GM21619 (cell line): ENCODE measurements around the gene ZNF385D.

Experiments
- ATAC-seq: cut with Tn5 transposase; IDR thresholded peaks from one replicate; pipeline ENCODE4 v1.9.1; 2021; ENCODE audit not compliant: unreplicated experiment

The ZNF385D gene

DNA sequence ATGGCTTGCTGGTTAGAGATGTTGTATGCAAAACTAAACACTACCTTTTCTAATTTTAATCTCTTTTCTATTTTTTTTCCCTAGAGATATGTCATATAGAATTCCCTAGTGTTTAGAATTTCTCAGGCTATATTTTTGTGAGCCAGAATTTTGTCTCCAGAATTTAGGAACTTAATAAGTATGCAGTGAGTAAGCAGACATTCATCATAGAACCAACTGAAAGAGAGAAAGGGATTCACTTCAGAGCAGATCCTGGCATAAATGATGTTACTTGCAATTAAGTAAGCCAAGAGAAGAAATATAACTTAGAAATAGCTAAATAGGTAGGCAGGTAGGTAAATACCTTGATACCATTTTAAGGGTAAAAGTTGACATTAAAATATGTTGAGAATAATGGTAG lies 288.9 kb downstream of the ZNF385D start:
- ATAC-seq: no peak

DNA sequence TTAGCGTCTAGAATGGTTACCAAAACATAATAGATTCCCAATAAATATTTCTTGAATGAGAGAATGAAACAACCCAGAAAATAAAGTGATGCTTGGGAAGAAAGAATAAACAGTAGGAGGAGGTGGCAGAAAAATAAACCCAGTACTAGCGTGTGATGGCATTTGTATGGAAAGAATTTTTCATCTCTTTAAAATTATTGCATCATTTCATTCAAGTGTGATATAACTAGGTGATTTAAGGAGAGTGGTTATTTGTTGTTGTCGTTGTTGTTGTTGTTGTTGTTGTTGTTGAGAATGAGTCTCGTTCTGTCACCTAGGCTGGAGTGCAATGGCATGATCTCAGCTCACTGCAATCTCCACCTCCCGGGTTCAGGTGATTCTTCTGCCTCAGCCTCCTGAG lies 293.9 kb downstream of the ZNF385D start:
- no peak for ATAC-seq

DNA sequence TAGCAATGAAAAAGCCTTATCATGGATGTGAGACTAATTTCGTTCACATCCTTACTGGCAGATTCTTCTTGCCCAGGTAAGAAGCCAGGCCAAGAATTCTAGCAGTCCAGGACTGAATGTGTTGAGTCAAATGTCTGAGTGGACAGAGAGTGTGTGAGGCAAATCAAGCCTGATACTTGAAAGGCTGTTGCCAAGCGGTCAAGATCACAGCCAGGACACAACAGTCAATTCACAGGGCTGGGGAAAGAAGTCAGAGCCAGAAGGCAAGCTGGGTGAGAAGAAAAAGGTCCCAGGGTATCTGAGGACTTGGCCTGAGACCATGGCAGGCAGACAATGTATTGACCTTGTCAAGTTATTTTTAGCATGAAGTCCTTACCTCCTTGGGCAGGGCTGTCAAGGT lies 301.3 kb downstream of the ZNF385D start:
- ATAC-seq: no peak

DNA sequence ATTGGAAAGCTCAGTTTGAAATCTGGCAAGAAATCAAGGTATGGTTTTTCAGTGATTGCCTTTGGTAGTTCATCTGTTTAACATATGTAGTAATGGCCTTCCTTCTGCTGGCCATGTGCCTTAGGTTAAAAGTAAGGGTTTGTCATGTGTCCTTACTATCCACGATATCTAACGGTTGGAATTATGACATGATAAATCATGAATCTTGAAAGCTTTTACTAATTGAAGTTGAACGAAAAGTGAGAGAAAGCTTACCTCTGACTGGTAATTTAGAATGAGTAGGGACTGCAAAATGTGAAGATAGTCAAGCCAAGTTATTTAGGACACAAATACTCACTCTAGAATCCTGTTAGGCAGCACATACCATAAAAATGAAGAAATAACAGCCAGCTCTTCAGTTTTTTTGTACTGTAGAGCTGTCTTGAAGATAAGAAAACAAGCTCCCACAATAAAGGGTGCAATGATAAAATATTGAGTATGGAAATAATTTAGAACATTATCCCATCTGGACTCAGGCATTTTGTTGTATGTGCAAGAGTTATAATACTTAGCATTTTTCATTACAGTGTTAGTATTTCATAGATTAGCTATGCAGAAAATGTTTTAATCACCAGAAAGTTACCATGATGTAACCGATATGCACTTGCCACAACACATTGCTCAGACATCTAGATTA lies 303.4 kb downstream of the ZNF385D start:
- ATAC-seq: no peak

DNA sequence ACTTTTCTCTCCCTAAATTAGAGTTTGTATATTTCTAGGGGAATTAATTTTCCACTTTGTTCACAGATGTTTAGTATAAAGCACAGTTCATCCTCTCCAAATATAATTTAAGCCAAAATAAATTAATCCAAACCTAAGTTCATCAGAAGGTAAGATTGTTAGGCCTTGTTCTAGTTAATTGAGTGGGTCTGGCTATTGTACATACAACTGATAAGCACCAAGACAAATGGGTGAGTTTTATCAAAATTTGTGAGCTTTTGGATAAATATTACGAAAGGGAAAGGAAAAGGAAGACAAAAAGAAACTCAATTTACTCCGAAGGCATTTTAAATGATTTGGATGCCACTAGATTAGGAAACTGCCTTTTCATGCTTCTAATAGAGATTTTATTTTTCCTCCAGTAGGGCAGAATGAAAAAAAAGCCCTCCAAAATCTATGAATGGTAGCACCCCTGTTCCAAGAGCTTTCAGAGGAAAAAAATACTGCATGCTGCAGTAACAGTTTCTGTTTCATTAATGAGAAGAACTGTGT lies 304.0 kb downstream of the ZNF385D start:
- ATAC-seq: no peak

DNA sequence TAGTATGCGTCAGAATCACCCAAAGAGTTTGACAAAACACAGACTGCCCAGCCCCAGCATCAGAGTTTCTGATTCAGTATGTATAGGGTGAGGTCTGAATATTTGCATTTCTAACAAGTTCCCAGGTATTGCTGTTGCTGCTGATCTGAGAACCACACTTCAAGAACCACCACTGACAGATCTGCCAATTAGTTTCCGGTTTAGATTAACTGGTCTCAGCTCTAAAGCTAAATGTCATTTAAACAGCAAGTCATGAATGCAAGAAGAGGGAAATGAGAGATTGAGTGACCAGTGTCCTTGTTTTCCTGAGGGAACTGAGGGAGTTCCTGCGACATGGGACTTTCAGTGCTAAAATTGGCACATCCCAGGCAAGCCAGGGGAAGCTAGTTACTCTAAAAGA lies 305.0 kb downstream of the ZNF385D start:
- ATAC-seq: peak; percentile 63

DNA sequence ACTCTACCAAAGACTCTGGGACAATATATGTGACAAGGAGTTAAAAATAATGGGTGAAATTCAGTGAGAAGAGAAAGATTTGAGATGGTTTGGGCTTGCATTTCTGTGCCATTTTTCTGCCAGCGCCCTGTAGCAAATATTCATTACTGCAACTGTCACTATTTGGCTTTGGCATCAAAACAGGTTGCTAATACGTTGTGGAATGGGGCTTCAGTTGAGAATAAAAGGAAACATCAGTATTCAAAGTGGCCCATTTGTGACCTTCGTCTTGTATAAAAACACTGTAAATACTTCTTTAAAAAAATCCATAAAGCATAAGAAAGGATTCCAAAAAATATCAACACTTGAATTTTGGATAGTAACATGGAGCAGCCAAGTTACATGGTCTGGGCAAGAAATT lies 309.2 kb downstream of the ZNF385D start:
- ATAC-seq: no peak

DNA sequence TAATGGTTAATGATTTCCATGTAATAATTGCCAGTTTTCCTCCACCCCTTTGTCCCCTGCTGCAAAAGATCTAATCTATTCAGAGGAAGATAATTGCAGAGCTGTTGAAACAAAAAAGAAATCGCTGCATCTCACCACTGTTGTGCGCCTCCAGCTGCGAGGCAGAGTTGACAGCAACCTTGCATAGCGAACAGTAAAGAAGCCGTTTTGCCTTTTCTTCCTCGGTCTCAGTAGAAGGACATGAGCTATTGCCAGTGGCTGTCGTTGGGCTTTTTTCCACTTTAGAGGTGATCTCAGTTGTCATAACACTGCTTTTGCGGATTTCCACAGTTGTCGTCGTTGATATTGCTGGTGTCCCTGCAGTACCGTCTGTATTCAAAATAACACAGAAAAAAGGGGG lies 314.2 kb downstream of the ZNF385D start:
- ATAC-seq: no peak

DNA sequence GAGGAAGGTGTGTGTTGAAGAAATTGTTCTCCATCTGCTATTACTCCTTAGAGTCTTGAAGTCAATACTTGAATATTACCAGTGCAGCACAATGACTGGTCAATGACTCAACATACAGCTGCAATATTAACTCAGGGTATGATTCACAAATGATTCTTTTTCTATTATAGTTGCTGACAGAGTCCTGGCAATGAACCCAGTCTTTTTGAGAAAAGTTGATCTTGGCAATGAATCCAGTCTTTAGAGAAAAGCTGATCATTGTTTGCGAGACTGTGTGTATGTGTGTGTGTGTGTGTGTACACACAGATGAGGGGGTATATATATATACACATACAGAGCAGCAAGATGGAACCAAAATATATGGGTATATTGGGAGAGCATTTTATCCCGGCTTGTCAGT lies 315.1 kb downstream of the ZNF385D start:
- ATAC-seq: no peak

DNA sequence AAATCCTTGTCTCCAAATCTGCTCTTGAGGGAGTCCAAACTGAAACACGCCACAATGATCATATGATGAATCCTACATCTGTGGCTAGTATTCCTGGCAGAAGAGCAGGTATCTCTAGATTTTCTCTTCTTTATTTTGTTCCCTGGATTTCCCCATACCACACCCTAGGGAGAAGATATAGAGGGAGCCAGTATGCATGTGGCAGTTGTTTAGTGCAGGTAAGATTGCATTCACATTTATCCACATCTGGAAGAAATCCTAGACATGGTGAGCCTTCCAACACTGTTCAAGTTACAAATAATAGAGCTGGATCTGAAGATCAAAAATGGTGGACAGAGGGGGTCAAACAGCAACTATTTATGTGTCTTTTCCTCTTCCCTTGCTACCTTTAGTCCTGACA lies 316.7 kb downstream of the ZNF385D start:
- ATAC-seq: no peak

DNA sequence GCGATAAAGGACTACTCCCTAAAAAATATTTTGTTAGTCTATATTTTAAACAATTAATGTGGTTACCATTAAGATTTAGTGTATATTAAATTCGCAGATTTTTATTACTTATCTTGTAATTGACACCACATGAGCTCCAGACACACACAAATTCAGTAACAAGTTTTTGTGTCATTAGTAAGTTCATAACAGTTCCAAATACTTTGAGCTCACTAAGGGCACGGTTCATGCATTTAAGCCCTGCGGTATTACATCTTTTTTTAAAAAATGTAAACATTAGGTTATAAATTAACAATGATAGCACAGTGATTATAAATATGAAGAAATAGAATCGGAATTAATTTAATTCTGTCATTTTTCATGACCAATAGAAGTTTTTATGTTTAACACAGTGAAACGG lies 317.3 kb downstream of the ZNF385D start:
- no peak for ATAC-seq

DNA sequence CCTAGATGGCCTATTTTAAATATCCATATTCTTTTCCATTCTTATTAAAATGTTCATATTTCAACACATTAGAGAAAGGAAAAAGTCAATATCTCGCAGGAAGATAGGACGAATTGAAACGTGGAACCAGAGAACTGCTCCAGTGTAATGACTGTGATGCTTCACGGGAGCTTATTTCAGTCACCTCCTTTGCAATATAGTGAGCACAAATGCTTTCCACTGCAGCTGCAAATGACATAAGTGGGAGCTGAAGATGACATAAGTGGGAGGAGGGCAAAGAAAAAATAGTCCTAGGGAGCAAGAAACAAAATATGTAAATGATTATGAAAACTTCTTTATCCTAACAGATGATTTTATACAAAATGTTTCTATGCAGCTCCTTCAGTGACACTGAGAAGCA lies 324.1 kb downstream of the ZNF385D start:
- ATAC-seq: no peak

DNA sequence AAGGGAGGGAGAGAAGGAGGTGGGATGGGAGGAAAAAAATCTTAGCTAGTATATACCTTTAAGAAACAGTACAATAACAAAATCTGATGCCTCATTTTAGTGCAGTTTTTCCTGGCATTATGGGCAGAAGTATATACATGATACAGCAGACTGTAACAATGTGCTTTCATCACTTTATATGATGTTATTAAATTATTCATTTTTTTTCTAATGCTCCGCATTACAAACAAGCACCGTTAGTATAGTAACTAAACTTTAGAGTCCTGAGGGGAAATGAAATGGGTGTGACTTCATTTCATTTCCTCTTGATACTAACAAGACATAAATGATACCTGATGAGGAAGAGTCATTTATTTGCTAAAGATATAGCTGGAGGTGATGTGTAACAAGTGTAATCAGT lies 325.3 kb downstream of the ZNF385D start:
- ATAC-seq: no peak

DNA sequence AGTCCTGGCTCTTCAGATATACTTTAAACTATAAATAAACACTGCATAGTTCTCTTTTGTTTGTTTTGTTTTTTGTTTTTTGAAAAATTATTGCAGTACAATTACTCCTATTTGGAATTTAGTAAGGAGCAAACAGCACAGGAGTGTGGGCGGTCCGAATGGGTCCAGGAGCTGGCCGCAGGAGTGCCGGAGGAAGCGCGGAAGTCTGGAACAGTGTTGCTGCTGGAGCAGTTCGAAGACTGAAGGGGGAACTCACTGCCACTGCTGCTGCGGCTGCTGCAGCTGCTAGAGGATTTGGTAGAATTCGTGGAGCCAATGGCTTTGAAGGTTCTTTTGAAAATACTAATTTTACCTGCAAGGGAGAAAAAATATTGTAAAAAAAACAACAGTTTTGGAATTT lies 329.9 kb downstream of the ZNF385D start:
- no peak for ATAC-seq

DNA sequence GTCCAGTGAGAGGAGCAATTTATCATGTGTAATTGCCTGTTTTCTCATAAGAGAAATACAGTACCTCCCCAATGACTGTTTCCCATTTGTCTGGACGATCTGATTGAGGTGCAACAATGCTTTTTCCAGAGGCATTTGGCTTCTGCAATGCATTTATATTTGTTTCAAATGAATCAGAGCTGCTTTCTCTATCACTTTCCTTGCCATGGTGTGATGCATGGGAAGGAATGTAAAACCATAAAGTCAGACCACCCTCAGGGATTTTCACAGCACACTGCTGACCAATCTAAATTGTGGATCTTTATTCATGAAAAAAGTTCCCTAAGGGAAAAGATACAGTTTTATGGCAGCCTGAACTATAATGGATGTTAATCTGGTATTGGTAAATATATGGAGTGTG lies 333.0 kb downstream of the ZNF385D start:
- ATAC-seq: no peak

DNA sequence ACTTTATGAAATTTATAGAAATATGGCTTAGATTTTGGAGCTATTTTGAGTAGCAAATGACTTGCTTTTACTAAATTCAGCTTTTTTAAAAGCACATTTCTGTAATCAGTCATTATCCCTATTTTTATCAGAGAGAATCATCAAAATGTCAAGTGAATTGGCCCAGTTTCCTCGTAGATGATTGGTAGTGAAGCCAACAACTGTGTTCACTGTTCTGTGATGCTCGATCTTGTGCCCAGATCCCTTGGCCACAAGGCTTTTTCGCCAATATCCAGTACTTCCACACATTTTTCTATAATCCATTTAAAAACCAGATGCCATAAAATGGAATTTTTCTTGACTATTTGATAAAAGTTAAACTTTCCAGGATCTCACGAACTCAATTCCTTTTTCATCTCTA lies 336.5 kb downstream of the ZNF385D start:
- ATAC-seq: no peak

DNA sequence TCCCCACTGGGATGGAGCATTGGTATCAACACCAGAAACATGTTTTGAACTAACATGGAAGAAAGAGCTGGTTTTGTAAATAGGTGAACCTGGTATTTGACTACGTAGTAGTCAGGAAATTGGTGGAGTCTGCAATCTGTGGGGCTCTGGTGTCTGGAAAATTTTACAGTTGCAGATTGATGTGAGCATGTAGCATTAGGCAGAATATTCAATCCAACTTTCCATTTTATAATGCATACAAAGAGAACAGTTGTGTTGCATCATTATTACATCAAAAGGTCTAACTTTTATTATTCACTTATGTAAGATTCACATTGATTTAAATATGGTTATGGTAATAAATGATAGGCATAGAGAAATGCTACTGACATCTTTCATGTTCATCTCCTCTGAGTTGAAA lies 340.0 kb downstream of the ZNF385D start:
- no peak for ATAC-seq

DNA sequence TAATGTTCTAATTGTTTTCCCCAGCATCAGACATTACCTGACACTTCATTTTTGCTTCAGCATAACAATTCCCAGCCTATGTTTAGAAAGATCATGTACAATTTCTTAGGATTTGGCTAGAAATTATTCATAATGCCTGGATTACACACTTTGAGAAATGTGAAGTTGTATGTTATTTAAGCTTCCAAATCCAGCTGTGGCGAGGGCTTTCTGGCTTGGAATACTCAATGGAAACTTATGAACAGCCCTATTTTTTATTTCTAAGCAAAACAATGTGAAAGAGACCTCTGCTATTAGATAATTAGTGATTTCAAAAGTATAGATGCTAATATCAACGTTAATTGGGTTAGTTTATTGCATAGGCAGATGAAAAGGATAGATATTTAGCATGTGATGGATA lies 341.6 kb downstream of the ZNF385D start:
- ATAC-seq: no peak

DNA sequence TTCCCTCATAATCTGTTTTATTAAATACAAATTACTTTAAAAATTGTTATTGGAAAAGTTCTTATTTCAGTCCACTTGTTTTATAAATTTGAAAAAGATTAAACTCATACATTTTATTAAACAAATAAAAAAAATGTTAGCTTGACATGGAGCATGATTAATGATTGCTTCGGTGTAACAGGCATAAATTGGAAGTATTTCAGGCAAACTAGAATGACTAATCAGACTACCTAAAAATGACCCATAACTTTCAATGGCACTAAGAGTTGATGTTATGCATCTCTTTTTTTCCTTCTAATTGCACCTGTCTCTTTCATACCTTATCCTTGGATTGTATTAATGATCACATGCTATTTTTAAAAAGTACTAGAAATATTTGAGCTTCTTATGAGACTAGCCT lies 343.3 kb downstream of the ZNF385D start:
- no peak for ATAC-seq

DNA sequence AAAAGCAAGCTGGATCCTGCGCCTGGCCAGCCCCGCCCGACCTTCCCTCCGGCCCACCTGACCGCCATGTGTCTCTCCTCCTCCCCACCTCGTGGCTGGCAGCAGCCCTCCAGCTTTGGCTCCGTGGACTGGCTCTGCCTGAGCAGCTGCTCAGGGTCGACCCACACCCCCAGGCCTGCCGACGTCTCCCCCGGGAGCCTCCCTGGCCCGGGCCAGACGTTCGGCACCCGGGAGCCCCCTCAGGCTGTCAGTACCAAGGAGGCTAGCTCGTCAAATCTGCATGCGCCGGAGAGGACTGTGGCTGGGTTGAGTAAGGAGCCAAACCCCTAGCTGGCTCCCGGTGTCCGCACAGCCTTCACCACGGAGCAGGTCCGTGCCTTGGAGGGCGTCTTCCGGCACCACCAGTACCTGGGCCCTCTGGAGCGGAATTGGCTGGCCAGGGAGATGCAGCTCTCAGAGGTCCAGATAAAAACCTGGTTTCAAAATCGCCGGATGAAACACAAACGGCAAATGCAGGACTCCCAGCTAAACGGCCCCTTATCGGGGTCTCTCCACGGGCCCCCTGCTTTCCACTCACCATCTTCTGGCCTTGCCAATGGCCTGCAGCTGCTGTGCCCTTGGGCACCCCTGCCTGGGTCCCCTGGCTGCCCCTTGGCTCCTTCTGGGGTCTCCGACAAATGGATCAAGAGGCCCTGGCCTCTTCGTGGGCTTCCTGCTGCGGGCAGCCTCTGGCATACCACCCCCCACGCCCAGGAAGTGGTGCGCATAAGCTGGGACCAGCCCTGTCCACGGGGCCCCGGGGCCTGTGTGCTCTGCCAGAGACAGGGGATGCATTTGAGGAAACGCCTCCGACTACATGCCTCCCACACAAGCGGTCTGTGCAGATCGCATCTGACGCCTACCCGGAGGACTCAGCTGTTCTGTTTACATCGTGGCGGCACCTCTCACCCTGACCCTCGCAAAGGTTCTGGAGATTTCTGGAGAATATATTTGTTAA lies 345.0 kb downstream of the ZNF385D start:
- ATAC-seq: no peak

DNA sequence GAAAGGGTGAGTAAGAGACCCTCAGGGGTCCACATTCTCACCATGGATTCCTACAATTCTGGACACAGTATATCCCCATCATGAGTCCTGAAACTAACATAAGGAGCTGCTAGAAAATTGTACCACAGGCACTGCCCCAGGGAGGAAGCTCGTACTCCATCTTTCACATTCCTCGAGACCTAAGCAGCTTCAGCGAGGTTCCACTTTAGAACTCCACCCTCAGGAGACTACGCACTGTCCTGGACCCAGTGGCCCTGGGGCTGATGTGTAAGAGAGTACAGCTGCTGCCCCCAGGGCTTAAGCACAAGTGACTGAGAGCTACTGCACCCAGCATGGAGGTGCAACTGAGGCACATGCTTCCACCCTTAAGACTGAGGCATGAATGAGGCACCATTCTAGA lies 352.5 kb downstream of the ZNF385D start:
- no peak for ATAC-seq

DNA sequence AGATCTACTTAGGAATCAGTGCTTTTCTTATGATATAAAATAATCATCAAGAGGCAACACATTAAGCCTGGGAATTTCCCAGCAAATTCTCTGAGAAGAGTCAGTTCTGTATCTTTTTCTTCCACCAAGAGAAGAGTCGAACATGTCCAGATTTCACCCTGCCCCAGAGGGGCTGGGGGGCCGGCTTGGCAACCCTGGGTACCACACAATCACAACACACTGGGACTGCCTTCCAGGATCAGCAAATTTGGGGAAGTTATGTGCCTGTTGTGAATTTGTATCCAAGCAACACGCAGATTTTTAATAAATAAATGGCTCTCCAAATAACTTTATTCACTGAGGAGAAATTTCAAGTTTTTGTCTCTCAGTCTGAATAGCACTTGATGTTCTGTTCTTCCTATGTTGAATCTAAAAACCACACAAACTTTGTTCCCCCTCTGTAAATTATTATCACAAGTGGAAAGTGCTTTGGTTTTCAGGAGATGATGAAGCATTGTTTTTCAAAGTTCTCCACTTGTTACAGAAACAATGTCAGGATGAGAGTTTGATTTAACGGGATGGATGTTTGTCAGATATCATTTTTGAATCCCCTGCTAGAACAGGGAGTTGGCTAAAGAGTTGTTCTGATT lies 357.2 kb downstream of the ZNF385D start:
- no peak for ATAC-seq
